IPS-15b (cell line): ENCODE measurements around the gene DIP2C.
"Not testable (repeated sequence)": the region's sequence is repeated elsewhere in the genome, so short reads cannot be mapped to it uniquely, and the experiment has no call there.

Experiments used
- H3K27me3 ChIP-seq: one replicate; pipeline ENCODE4 v1.6.1; 2013; ENCODE audit warnings: low read length; ENCODE audit not compliant: control insufficient read depth, insufficient read depth
- H3K36me3 ChIP-seq: one replicate; pipeline ENCODE4 v1.6.1; 2013; ENCODE audit warnings: low read length; ENCODE audit not compliant: control insufficient read depth, insufficient read depth
- H3K4me1 ChIP-seq: one replicate; pipeline ENCODE4 v1.6.1; 2013; ENCODE audit warnings: mild to moderate bottlenecking, low read length; ENCODE audit not compliant: control insufficient read depth, insufficient read depth
- H3K4me3 ChIP-seq: one replicate; pipeline ENCODE4 v1.5.1; 2013; ENCODE audit warnings: low read depth, low read length
- H3K9ac ChIP-seq: one replicate; pipeline ENCODE4 v1.6.1; 2013; ENCODE audit warnings: low read depth, mild to moderate bottlenecking, low read length
- H3K9me3 ChIP-seq: one replicate; pipeline ENCODE4 v1.6.1; 2013; ENCODE audit warnings: mild to moderate bottlenecking, low read length; ENCODE audit not compliant: control insufficient read depth, insufficient read depth

The DIP2C gene

GRCh38 chr10:356452-356851, 333.0 kb downstream of the DIP2C start:
- Histone ChIP-seq H3K27me3 (no peaks in the 10 kb centered on the region), H3K4me3 (no peak overlapping the region), H3K9ac (no peak overlapping the region), H3K4me1 (no peaks in the 10 kb centered on the region), H3K36me3 (no peaks in the 10 kb centered on the region), H3K9me3 (no peaks in the 10 kb centered on the region)

- Histone ChIP-seq H3K4me3 (no peak overlapping the region), H3K9me3 (no peaks in the 10 kb centered on the region), H3K36me3 (peaks cover 4% of the 10 kb centered on the region), H3K27me3 (no peaks in the 10 kb centered on the region), H3K4me1 (no peaks in the 10 kb centered on the region), H3K9ac (no peak overlapping the region)
These were observed 334.4 kb downstream of the DIP2C start for GRCh38 chr10:354901-355617.

- Histone ChIP-seq H3K27me3 (no peaks in the 10 kb centered on the region), H3K4me1 (no peaks in the 10 kb centered on the region), H3K4me3 (no peak overlapping the region), H3K9ac (no peak overlapping the region), H3K36me3 (peaks cover 5% of the 10 kb centered on the region), H3K9me3 (no peaks in the 10 kb centered on the region)
These were observed 336.8 kb downstream of the DIP2C start for GRCh38 chr10:352476-353235.

DNA sequence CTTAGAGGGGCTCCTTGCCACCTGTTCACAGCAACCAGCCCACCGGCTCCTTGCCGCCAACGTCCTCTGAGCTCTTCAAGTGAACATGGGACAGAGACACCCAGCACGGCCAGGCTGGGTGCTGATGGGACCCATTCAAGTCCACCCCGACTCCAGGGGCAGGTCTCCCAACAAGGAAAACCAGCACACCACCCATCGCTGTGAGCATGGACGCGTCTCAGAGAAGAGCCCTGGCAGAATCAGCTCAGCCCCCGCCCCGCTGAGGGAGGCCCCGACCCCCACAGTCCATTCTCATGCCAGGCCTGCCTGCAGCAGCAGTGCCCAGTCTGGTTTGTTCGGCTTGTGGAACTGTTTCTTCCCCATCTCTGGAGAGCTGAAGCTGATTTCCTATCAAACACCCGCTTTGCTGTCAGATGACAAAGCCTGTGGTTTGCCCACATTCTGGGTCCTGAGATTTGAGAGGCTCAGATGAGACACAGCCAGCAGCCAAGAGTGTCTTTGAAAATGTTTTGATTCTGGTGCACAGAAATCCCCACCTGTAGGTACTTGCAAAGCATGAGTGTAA, 337.6 kb downstream of the DIP2C start:
- no peak overlapping the region for H3K4me3 ChIP-seq
- H3K4me1 ChIP-seq, result no peaks in the 10 kb centered on the region
- no peak overlapping the region for H3K9ac ChIP-seq
- H3K9me3 ChIP-seq, result no peaks in the 10 kb centered on the region
- peaks cover 6% of the 10 kb centered on the region for H3K36me3 ChIP-seq
- H3K27me3 ChIP-seq, result no peaks in the 10 kb centered on the region

GRCh38 chr10:350981-351501, 338.4 kb downstream of the DIP2C start:
- Histone ChIP-seq H3K9ac (no peak overlapping the region), H3K27me3 (no peaks in the 10 kb centered on the region), H3K9me3 (no peaks in the 10 kb centered on the region), H3K4me3 (no peak overlapping the region), H3K4me1 (no peaks in the 10 kb centered on the region), H3K36me3 (peaks cover 6% of the 10 kb centered on the region)

DNA sequence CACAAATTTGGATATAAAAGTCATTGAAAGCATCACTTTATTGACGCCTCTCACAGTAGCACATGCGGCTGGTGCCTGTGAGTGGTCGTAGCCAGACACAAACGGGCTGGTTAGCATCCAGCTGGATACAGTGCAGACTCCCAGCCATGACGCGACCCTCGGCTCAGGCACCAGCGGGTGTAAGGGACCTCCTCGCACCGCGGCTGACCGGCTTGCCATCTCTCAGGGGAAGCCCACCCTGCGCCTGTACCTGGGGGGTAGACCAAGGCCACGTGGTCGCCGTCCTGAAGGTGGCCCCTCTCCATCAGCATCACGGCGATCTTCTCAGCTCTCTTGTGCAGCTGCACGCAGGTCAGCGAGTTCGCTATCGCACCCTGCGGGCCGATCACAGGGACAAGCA, 340.4 kb downstream of the DIP2C start:
- H3K9me3 ChIP-seq, result no peaks in the 10 kb centered on the region
- peaks cover 6% of the 10 kb centered on the region for H3K36me3 ChIP-seq
- H3K27me3 ChIP-seq, result no peaks in the 10 kb centered on the region
- H3K4me1 ChIP-seq, result no peaks in the 10 kb centered on the region
- no peak overlapping the region for H3K4me3 ChIP-seq
- H3K9ac ChIP-seq, result no peak overlapping the region

GRCh38 chr10:348456-348855, 341.0 kb downstream of the DIP2C start:
- Histone ChIP-seq H3K4me1 (no peaks in the 10 kb centered on the region), H3K9ac (no peak overlapping the region), H3K27me3 (no peaks in the 10 kb centered on the region), H3K9me3 (no peaks in the 10 kb centered on the region), H3K4me3 (no peak overlapping the region), H3K36me3 (peaks cover 6% of the 10 kb centered on the region)

GRCh38 chr10:347774-348173, 341.7 kb downstream of the DIP2C start:
- H3K36me3 ChIP-seq, H3K9me3 ChIP-seq, H3K4me1 ChIP-seq, H3K27me3 ChIP-seq, H3K4me3 ChIP-seq, H3K9ac ChIP-seq: not testable (repeated sequence)

DNA sequence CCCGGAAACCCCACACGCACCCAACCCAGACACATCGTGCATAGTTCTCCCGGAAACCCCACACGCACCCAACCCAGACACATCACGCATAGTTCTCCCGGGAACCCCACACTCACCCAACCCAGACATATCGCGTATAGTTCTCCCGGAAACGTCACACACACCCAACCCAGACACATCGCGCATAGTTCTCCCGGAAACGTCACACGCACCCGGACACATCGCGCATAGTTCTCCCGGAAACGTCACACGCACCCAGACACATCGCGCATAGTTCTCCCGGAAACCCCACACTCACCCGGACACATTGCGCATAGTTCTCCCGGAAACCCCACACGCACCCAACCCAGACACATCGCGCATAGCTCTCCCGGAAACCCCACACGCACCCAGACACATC, 342.3 kb downstream of the DIP2C start:
- not testable (repeated sequence) for H3K9ac ChIP-seq, H3K4me1 ChIP-seq, H3K27me3 ChIP-seq, H3K4me3 ChIP-seq, H3K9me3 ChIP-seq, H3K36me3 ChIP-seq

GRCh38 chr10:344582-345200, 344.8 kb downstream of the DIP2C start:
- no peaks in the 10 kb centered on the region for H3K9me3 ChIP-seq
- no peaks in the 10 kb centered on the region for H3K4me1 ChIP-seq
- H3K9ac ChIP-seq, result no peak overlapping the region
- H3K36me3 ChIP-seq, result peaks cover 2% of the 10 kb centered on the region
- H3K4me3 ChIP-seq, result no peak overlapping the region
- H3K27me3 ChIP-seq, result no peaks in the 10 kb centered on the region

GRCh38 chr10:343231-344220, 345.9 kb downstream of the DIP2C start:
- Histone ChIP-seq H3K9ac (no peak overlapping the region), H3K4me3 (no peak overlapping the region), H3K36me3 (peaks cover 4% of the 10 kb centered on the region), H3K4me1 (no peaks in the 10 kb centered on the region), H3K9me3 (no peaks in the 10 kb centered on the region), H3K27me3 (no peaks in the 10 kb centered on the region)
